Left renal pelvis (tissue), 4 donors: Measurements from ENCODE around the gene SH3GL1. TPM values are rescaled to one million over a fixed set of nuclear protein-coding genes. Genes with fewer than 3 reads are reported as not detected.

ENCODE experiments used
- DNase-seq, 4 donors: peaks; one replicate each; pipeline ENCODE4 v3.0.0-alpha.2; 2013; ENCODE audit warnings: low read depth in 4 of 4, low spot score in 3 of 4
- polyA plus RNA-seq, 4 donors: library from polyadenylated mRNA; unstranded; fragments of 120-200 nt; gene quantifications; one replicate each; pipeline ENCODE4 v1.2.1, GENCODE V29; 2013; ENCODE audit not compliant: insufficient read length in 4 of 4

SH3GL1 gene
- polyA plus RNA-seq, 4 donors = 56.1 to 77.6 (median 72.3) TPM

DNA sequence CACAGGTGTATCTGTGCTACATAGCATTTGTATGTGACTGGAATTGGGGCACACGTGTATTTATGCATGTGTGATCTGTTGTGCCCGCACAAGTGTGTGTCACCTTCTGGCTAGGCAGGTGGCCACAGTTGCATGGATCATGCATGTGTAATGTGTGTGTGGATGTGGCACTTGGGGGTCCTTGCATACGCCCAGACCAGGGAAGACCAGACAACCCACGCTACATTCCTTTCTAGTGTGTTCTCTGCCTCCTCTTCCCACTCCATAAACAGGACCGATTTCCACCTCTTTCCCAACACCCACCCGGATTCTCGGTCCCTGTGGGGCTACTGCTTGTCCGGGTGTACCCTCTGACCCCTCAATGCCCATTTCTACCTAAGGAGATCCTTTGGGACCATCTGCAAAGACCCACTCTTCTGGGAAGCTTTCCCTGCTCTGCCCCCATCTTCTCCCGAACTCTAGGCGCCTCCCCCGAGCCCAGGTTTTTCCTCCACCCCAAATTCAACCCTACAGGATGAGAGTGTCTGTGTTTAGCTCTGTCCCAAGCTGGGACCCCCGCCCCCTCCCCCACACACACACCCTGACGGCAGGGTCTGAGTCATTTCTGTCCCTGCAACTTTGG, 74.0 kb downstream of the SH3GL1 start:
- DNase-seq = no peak

DNA sequence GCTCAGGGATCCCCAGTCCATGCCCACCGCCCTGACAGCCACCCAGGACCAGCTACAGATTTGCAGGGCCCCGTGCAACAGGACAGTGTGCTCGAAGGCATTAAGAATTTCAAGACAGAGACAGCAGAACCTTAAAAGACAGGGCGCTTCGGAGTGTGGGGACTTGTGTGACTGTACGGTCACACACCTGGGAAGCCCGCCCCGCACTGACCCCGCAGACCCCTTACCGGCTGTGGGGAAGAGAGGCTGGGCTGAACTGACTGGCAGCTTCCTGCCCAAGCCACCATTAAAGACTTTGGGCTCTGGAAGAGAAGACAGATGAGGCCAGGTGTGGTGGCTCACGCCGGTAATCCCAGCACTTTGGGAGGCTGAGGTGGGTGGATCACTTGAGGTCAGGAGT, 76.1 kb downstream of the SH3GL1 start:
- DNase-seq = no peak

DNA sequence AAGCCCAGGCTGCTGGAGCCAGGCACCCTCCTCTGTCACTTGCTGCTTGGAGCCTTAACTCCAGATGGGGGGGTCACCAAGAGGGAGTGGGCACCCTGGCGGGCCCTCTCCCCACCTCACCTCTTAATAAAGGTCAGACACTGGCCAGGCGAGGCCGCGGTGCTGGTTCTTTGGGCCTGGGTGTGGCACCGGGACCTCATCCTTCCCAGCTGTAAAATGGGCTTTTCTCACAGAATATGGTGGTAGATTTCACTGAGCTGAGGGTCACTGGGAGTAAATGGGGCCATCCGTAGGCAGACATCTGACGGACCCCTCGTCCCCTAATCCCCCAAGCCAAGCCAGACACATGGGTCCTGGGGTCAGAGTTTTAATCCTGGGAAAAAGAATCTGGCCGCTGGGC, 76.7 kb downstream of the SH3GL1 start:
- DNase-seq = no peak

DNA sequence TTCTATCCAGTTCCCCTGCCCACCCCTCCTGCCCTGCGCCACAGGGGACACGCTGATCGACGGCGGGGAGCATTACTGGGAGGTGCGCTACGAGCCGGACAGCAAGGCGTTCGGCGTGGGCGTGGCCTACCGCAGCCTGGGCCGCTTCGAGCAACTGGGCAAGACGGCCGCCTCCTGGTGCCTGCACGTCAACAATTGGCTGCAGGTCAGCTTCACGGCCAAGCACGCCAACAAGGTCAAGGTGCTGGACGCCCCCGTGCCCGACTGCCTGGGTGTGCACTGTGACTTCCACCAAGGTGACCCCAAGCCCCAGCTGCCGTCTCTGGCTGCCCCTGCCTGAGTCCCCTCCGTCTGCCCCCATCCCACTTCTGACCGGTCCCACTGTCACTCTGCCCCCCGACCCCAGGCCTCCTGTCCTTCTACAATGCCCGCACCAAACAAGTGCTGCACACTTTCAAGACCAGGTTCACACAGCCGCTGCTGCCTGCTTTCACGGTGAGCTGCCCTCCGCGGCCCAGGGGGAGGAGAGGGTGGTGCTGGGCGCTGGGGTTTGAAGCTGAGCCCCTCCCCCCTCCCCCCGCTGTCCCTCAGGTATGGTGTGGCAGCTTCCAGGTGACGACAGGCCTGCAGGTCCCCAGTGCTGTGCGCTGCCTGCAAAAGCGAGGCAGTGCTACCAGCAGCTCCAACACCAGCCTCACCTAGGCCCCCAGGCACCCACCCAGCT, 77.2 kb downstream of the SH3GL1 start:
- DNase-seq = no peak

DNA sequence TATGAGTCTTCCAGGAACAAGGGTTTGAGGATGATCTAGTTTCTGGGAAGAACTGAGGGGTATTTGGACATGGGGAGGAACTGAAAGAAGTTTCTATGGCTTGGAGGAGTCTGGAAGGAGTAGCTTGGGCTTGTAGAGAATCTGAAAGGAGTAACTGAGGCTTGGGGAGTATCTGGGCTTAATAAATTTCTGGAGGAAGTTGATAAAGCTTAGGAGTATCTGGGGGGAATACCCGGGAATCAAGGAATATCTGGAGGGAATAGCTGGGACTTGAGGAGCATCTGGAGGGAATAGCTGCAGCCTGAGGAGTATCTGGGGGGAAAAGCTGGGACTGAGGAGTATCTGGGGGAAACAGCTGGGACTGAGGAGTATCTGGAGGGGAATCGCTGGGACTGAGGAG, 79.9 kb downstream of the SH3GL1 start:
- DNase-seq = no peak

DNA sequence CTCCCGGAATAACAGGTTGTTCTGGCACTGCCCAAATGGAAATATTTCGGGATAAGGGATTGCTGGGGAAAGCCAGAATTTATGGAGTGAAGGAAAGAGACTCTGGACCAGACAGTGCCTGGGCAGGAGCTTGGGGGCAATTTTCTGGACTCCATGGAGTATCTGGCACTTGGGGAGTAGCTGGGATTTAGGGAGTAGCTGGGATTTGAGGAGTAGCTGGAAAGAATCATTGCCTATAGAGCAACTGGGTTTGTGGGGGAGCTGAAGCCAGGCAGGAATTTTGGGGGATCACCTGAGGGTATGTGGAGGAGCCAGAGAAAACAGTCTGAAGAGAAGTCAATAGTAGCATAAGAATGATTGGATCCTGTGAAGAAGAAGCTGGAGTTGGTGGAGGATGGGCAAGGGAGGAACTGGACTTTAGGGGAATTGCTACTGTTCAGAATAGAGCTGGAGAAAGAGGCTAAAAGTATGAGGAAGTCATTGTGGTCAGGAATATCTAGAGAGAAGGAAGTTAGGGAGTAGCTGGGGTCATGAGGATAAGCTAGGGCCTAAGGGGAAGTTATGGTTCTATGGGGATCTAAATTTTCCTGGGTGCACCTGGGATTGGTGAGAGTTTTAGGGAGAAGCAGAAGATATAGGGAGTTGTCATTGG, 81.2 kb downstream of the SH3GL1 start:
- DNase-seq = no peak

DNA sequence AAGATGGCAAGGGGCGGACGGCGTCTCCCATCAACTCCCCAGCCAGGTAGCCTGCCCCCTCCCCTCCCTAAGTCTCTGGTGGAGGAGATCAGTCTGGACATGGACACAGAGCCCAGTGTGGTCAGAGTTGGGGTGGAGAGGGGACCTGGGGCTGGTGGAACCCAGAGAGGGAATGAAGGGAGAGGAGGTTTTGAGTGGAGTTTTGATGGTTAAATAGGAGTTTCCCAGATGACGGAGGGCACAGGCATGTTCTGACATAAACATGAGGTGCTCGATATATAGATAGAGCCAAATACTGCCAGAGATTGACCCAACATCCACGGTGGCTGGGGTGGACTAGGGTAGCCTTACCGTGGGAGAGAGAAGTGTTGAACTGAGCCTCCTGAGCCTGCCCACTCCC, 81.9 kb downstream of the SH3GL1 start:
- DNase-seq = no peak

DNA sequence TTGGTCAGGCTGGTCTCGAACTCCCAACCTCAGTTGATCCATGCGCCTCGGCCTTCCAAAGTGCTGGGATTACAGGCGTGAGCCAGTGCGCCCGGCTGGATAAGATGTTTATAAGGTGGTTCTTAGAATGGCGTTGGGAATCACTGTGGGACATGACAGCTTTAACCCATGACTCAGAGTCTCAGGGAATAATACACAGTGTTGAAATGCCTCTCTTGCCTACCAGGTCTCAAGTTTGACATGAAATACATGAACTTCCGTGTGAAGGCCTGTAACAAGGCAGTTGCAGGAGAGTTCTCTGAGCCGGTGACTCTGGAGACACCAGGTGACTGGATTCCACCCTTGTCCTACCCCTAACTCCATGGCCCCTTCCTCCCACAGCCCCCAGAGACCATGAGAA, 83.4 kb downstream of the SH3GL1 start:
- no peak for DNase-seq

DNA sequence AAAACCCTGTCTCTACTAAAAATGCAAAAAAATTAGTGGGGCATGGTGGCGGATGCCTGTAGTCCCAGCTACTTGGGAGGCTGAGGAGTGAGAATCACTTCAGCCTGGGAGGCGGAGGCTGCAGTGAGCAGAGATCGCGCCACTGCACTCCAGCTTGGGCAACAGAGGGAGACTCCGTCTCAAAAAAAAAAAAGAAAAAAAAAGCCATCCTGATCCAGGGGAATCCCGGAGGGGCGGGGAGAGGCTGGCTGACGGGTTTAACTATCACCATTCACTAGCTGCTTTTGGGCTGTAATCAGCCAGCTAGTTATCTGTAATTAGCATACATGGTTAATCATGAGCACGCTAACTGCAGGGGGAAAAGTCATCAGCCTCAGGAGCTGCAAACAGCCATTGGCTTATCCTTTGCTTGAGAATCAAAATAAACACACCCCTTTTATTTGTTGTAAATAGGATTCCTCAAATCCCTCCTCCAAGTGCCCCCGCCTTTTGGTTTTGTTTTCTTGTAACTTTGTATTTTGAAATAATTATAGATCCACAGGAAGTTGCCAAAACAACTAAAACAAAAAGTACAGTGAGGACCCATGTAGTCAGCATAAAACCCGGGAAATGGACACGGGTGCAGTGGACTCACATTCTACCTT, 86.4 kb downstream of the SH3GL1 start:
- DNase-seq = no peak

Other genes starting within 250 kb of the SH3GL1 start
- gene CREB3L3, start 246.9 kb downstream of the SH3GL1 start, polyA plus RNA-seq = 1 to 10 TPM in 2 of 4 donors, under 1 TPM in 2; 0.37 to 1.2 (median 0.79) TPM
- 10 to 100 TPM; 13.9 to 25.3 (median 17.9) TPM for gene SIRT6, start 218.0 kb downstream of the SH3GL1 start, polyA plus RNA-seq
- gene ANKRD24, start 217.9 kb downstream of the SH3GL1 start, polyA plus RNA-seq = 1 to 10 TPM in 3 of 4 donors, under 1 TPM in 1; 0.83 to 2.0 (median 1.4) TPM
- under 1 TPM; 0.22 to 0.72 (median 0.36) TPM for gene EBI3, start 171.0 kb downstream of the SH3GL1 start, polyA plus RNA-seq
- 10 to 100 TPM; 16.9 to 23.9 (median 20.1) TPM for gene YJU2, start 153.5 kb downstream of the SH3GL1 start, polyA plus RNA-seq
- gene SHD, start 121.3 kb downstream of the SH3GL1 start, polyA plus RNA-seq = 1 to 10 TPM; 1.8 to 5.7 (median 3.1) TPM
- under 1 TPM in 3 of 4 donors, not detected in 1; 0.21 to 0.56 (median 0.43) TPM for gene TMIGD2, start 98.2 kb downstream of the SH3GL1 start, polyA plus RNA-seq
- gene FSD1, start 95.9 kb downstream of the SH3GL1 start, polyA plus RNA-seq = 1 to 10 TPM; 2.8 to 8.8 (median 5.4) TPM
- gene STAP2, start 61.7 kb downstream of the SH3GL1 start, polyA plus RNA-seq = 10 to 100 TPM; 12.5 to 40.1 (median 18.0) TPM
- 10 to 100 TPM; 14.1 to 30.4 (median 20.5) TPM for gene MPND, start 57.0 kb downstream of the SH3GL1 start, polyA plus RNA-seq
- 10 to 100 TPM; 19.0 to 25.5 (median 22.8) TPM for gene CHAF1A, start 2.1 kb upstream of the SH3GL1 start, polyA plus RNA-seq
- gene UBXN6, start 57.2 kb upstream of the SH3GL1 start, polyA plus RNA-seq = 100 to 1,000 TPM in 1 of 4 donors, 10 to 100 TPM in 3; 82.7 to 125 (median 89.8) TPM
- gene HDGFL2, start 71.8 kb upstream of the SH3GL1 start, polyA plus RNA-seq = 10 to 100 TPM; 62.6 to 88.6 (median 66.3) TPM
- 1 to 10 TPM in 1 of 4 donors, under 1 TPM in 3; 0.43 to 2.1 (median 0.86) TPM for gene PLIN4, start 117.9 kb upstream of the SH3GL1 start, polyA plus RNA-seq
- gene PLIN5, start 134.7 kb upstream of the SH3GL1 start, polyA plus RNA-seq = 10 to 100 TPM in 1 of 4 donors, 1 to 10 TPM in 2, under 1 TPM in 1; 0.96 to 10.9 (median 3.0) TPM
- gene LRG1, start 139.5 kb upstream of the SH3GL1 start, polyA plus RNA-seq = under 1 TPM; 0.49 to 0.96 (median 0.81) TPM
- gene SEMA6B, start 159.1 kb upstream of the SH3GL1 start, polyA plus RNA-seq = 1 to 10 TPM; 2.3 to 5.4 (median 3.7) TPM
- 10 to 100 TPM in 2 of 4 donors, 1 to 10 TPM in 2; 9.4 to 15.4 (median 10.8) TPM for gene TNFAIP8L1, start 239.0 kb upstream of the SH3GL1 start, polyA plus RNA-seq